ENCODE measurements around the gene TNRC6A.

Gene TNRC6A

DNA sequence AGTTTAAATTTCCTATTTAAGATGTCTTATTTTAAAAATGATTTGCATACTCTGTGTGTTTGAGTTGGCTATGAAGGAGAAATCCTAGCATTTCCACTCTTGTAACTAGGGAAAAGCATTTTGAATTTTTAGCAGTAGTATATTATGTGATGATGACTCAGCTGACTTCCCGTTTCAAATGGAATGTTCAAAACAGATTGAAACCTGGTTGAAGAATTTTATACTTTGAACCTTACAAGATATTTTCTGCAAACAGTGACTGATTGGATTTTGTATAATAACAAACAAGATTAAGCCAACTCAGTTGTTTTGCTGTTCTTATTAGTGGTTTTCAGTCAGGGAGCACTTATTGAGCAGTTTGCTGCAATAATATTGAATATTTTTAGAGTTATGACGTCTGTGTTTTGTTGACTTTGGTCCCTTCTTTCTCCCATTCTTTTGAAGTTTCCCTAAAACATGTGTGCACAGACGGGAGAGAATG lies 8.0 kb downstream of the TNRC6A start:
- Histone ChIP-seq H3K18ac (ENCODE audit: low read length) (no peak overlapping the region), H3K9ac (ENCODE audit: low read depth, low read length, poor library complexity) (no peak overlapping the region), H2BK15ac (ENCODE audit: low read length) (no peak overlapping the region), H4K8ac (ENCODE audit: low read depth, low read length) (no peak overlapping the region), H3K14ac (ENCODE audit: low read length) (no peak overlapping the region), H2AFZ (ENCODE audit: low read length) (no peak overlapping the region), H3K4me1 (ENCODE audit: control insufficient read depth in 2 of 2, insufficient read depth in 1 of 2, low read depth in 1 of 2, low read length in 2 of 2) (no peaks in the 10 kb centered on the region), H2BK5ac (ENCODE audit: low read length) (no peak overlapping the region), H3K27ac (replicated peaks; ENCODE audit: low read length) (no peak overlapping the region), H4K91ac (ENCODE audit: low read depth, low read length, poor library complexity) (no peak overlapping the region), H3K4me3 (ENCODE audit: low read length in 2 of 2) (no peak overlapping the region), H2BK12ac (ENCODE audit: low read length) (no peak overlapping the region), H2BK120ac (ENCODE audit: low read depth, low read length) (no peak overlapping the region), H3K4me2 (ENCODE audit: insufficient read depth, low read length, poor library complexity, severe bottlenecking) (no peak overlapping the region), H3K79me1 (ENCODE audit: low read depth, low read length) (peaks cover 2% of the 10 kb centered on the region), H3K27me3 (ENCODE audit: control insufficient read depth in 3 of 3, insufficient read depth in 3 of 3, low read depth in 1 of 3, low read length in 3 of 3) (no peaks in the 10 kb centered on the region), H3K4ac (ENCODE audit: low read length) (no peak overlapping the region), H3K23ac (ENCODE audit: low read depth, low read length, poor library complexity) (no peak overlapping the region), H3K36me3 (replicated peaks in 1 of 2; ENCODE audit: control insufficient read depth in 2 of 2, insufficient read depth in 2 of 2, low read length in 2 of 2) (peaks cover 2 to 71% of the 10 kb centered on the region in 2 donors), H2AK5ac (ENCODE audit: low read depth, low read length) (no peak overlapping the region), H3K9me3 (replicated peaks in 1 of 2; ENCODE audit: control insufficient read depth in 2 of 2, insufficient read depth in 1 of 2, low read depth in 1 of 2, low read length in 2 of 2) (no peaks in the 10 kb centered on the region)
- DNase-seq (ENCODE audit: low spot score): no peak
- no CpG with 5 or more reads among the region's 3 CpGs for WGBS, 2 donors (ENCODE audit: extremely low coverage in 2 of 2, insufficient read length in 2 of 2, insufficient replicate concordance in 1 of 2)

DNA sequence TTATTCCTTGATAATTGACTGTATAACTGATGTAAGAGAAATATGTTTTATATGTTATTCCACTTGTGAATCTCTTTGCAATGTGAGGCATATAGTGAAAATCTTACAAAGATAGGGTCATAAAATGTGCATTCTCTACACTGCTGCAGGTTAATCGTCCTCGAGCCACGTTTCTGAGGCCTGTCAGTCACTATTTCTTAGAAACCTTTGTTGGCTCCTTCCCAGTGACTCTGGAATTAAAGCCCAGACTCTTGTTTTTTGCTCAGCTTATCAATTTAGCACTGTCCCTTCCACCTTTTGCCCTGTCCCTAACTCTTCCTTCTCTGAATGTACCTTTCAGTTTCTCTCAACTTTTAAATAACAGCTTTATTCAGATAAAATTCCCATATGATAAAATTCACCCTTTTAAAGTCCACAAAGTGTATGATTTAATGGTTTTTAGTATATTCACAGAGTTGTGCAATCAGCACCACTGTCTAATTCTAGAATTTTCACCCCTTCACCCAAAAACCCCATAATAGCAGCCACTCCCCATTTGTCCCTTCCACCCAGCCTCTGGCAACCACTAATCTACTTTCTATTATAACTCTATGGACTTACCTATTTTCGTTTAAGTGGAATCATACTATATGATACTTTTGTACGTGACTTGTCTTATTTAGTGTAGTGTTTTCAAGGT lies 8.6 kb downstream of the TNRC6A start:
- no peak overlapping the region for H2AK5ac ChIP-seq (ENCODE audit: low read depth, low read length)
- H3K14ac ChIP-seq (ENCODE audit: low read length): no peak overlapping the region
- H2BK120ac ChIP-seq (ENCODE audit: low read depth, low read length): no peak overlapping the region
- H3K79me1 ChIP-seq (ENCODE audit: low read depth, low read length): no peaks in the 10 kb centered on the region
- no peaks in the 10 kb centered on the region for H3K9me3 ChIP-seq (replicated peaks in 1 of 2; ENCODE audit: control insufficient read depth in 2 of 2, insufficient read depth in 1 of 2, low read depth in 1 of 2, low read length in 2 of 2)
- no peak overlapping the region for H3K4me2 ChIP-seq (ENCODE audit: insufficient read depth, low read length, poor library complexity, severe bottlenecking)
- no peaks in the 10 kb centered on the region for H3K4me1 ChIP-seq (ENCODE audit: control insufficient read depth in 2 of 2, insufficient read depth in 1 of 2, low read depth in 1 of 2, low read length in 2 of 2)
- no peaks in the 10 kb centered on the region for H3K27me3 ChIP-seq (ENCODE audit: control insufficient read depth in 3 of 3, insufficient read depth in 3 of 3, low read depth in 1 of 3, low read length in 3 of 3)
- DNase-seq (ENCODE audit: low spot score): no peak
- no CpG with 5 or more reads among the region's 5 CpGs for WGBS, 2 donors (ENCODE audit: extremely low coverage in 2 of 2, insufficient read length in 2 of 2, insufficient replicate concordance in 1 of 2)
- H3K9ac ChIP-seq (ENCODE audit: low read depth, low read length, poor library complexity): no peak overlapping the region
- H3K27ac ChIP-seq (replicated peaks; ENCODE audit: low read length): no peak overlapping the region
- no peak overlapping the region for H4K8ac ChIP-seq (ENCODE audit: low read depth, low read length)
- no peak overlapping the region for H2BK5ac ChIP-seq (ENCODE audit: low read length)
- H2BK12ac ChIP-seq (ENCODE audit: low read length): no peak overlapping the region
- H2AFZ ChIP-seq (ENCODE audit: low read length): no peak overlapping the region
- H3K36me3 ChIP-seq (replicated peaks in 1 of 2; ENCODE audit: control insufficient read depth in 2 of 2, insufficient read depth in 2 of 2, low read length in 2 of 2): peaks cover 0 to 69% of the 10 kb centered on the region in 2 donors
- no peak overlapping the region for H3K23ac ChIP-seq (ENCODE audit: low read depth, low read length, poor library complexity)
- no peak overlapping the region for H3K4ac ChIP-seq (ENCODE audit: low read length)
- H4K91ac ChIP-seq (ENCODE audit: low read depth, low read length, poor library complexity): no peak overlapping the region
- no peak overlapping the region for H2BK15ac ChIP-seq (ENCODE audit: low read length)
- H3K18ac ChIP-seq (ENCODE audit: low read length): no peak overlapping the region
- H3K4me3 ChIP-seq (ENCODE audit: low read length in 2 of 2): no peak overlapping the region

DNA sequence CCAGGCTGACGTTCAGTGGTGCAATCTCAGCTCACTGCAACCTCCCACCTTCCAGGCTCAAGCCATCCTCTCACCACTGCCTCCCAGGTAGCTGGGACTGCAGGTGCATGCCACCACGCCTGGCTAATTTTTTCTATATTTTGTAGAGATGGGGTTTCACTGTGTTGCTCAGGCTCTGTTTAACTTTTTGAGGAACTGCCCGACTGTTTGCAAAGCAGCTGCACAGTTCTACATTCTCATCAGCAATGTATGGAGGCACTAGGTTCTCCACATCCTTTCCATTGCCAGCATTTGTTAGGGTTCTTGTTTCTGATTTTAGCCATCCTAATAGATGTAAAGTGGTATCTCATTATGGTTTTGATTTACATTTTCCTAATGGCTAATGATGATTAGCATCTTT lies 9.4 kb downstream of the TNRC6A start:
- Histone ChIP-seq H4K91ac (ENCODE audit: low read depth, low read length, poor library complexity) (no peak overlapping the region), H4K8ac (ENCODE audit: low read depth, low read length) (no peak overlapping the region), H3K4me1 (ENCODE audit: control insufficient read depth in 2 of 2, insufficient read depth in 1 of 2, low read depth in 1 of 2, low read length in 2 of 2) (no peaks in the 10 kb centered on the region), H3K9me3 (replicated peaks in 1 of 2; ENCODE audit: control insufficient read depth in 2 of 2, insufficient read depth in 1 of 2, low read depth in 1 of 2, low read length in 2 of 2) (no peaks in the 10 kb centered on the region), H3K27me3 (ENCODE audit: control insufficient read depth in 3 of 3, insufficient read depth in 3 of 3, low read depth in 1 of 3, low read length in 3 of 3) (no peaks in the 10 kb centered on the region), H2BK15ac (ENCODE audit: low read length) (no peak overlapping the region), H2BK12ac (ENCODE audit: low read length) (no peak overlapping the region), H3K4ac (ENCODE audit: low read length) (no peak overlapping the region), H3K14ac (ENCODE audit: low read length) (no peak overlapping the region), H2AFZ (ENCODE audit: low read length) (no peak overlapping the region), H3K9ac (ENCODE audit: low read depth, low read length, poor library complexity) (no peak overlapping the region), H3K4me2 (ENCODE audit: insufficient read depth, low read length, poor library complexity, severe bottlenecking) (no peak overlapping the region), H2BK5ac (ENCODE audit: low read length) (no peak overlapping the region), H2AK5ac (ENCODE audit: low read depth, low read length) (no peak overlapping the region), H3K36me3 (replicated peaks in 1 of 2; ENCODE audit: control insufficient read depth in 2 of 2, insufficient read depth in 2 of 2, low read length in 2 of 2) (peaks cover 0 to 67% of the 10 kb centered on the region in 2 donors), H3K18ac (ENCODE audit: low read length) (no peak overlapping the region), H3K23ac (ENCODE audit: low read depth, low read length, poor library complexity) (no peak overlapping the region), H3K79me1 (ENCODE audit: low read depth, low read length) (no peaks in the 10 kb centered on the region), H3K27ac (replicated peaks; ENCODE audit: low read length) (no peak overlapping the region), H2BK120ac (ENCODE audit: low read depth, low read length) (no peak overlapping the region), H3K4me3 (ENCODE audit: low read length in 2 of 2) (no peak overlapping the region)
- DNase-seq (ENCODE audit: low spot score): no peak
- WGBS, 2 donors (ENCODE audit: extremely low coverage in 2 of 2, insufficient read length in 2 of 2, insufficient replicate concordance in 1 of 2): no CpG with 5 or more reads among the region's 3 CpGs

DNA sequence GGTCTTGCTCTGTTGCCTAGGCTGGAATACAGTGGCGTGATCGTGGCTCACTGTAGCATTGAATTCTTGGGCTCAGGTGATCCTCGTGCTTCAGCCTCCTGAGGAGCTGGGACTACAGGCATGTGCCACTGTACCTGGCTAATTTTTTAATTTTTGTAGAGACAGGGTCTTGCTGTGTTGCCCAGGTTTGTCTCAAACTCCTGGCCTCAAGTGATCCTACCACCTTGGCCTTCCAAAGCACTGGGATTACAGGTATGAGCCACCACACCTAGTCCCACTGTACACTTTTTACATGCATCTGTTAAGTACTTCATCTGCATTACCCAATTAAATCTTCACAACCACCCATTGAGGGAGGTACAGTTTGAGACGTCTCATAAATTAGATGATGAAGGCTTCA lies 12.4 kb downstream of the TNRC6A start:
- Histone ChIP-seq H2AFZ (ENCODE audit: low read length) (no peak overlapping the region), H2BK120ac (ENCODE audit: low read depth, low read length) (no peak overlapping the region), H4K91ac (ENCODE audit: low read depth, low read length, poor library complexity) (no peak overlapping the region), H3K23ac (ENCODE audit: low read depth, low read length, poor library complexity) (no peak overlapping the region), H3K27ac (replicated peaks; ENCODE audit: low read length) (no peak overlapping the region), H2AK5ac (ENCODE audit: low read depth, low read length) (no peak overlapping the region), H4K8ac (ENCODE audit: low read depth, low read length) (no peak overlapping the region), H3K4ac (ENCODE audit: low read length) (no peak overlapping the region), H3K79me1 (ENCODE audit: low read depth, low read length) (no peaks in the 10 kb centered on the region), H3K9me3 (replicated peaks in 1 of 2; ENCODE audit: control insufficient read depth in 2 of 2, insufficient read depth in 1 of 2, low read depth in 1 of 2, low read length in 2 of 2) (no peaks in the 10 kb centered on the region), H2BK15ac (ENCODE audit: low read length) (no peak overlapping the region), H2BK5ac (ENCODE audit: low read length) (no peak overlapping the region), H3K18ac (ENCODE audit: low read length) (no peak overlapping the region), H3K4me1 (ENCODE audit: control insufficient read depth in 2 of 2, insufficient read depth in 1 of 2, low read depth in 1 of 2, low read length in 2 of 2) (no peaks in the 10 kb centered on the region), H3K4me3 (ENCODE audit: low read length in 2 of 2) (no peak overlapping the region), H3K36me3 (replicated peaks in 1 of 2; ENCODE audit: control insufficient read depth in 2 of 2, insufficient read depth in 2 of 2, low read length in 2 of 2) (peaks cover 1 to 76% of the 10 kb centered on the region in 2 donors), H3K9ac (ENCODE audit: low read depth, low read length, poor library complexity) (no peak overlapping the region), H3K4me2 (ENCODE audit: insufficient read depth, low read length, poor library complexity, severe bottlenecking) (no peak overlapping the region), H2BK12ac (ENCODE audit: low read length) (no peak overlapping the region), H3K27me3 (ENCODE audit: control insufficient read depth in 3 of 3, insufficient read depth in 3 of 3, low read depth in 1 of 3, low read length in 3 of 3) (no peaks in the 10 kb centered on the region), H3K14ac (ENCODE audit: low read length) (no peak overlapping the region)
- WGBS, 2 donors (ENCODE audit: extremely low coverage in 2 of 2, insufficient read length in 2 of 2, insufficient replicate concordance in 1 of 2): no CpG with 5 or more reads among the region's 4 CpGs
- no peak for DNase-seq (ENCODE audit: low spot score)

All from neuronal stem cell (in vitro differentiated cells).